GM19023 (cell line): ENCODE results near the gene CEP20.
"Not testable (repeated sequence)": the region's sequence is repeated elsewhere in the genome, so short reads cannot be mapped to it uniquely, and the experiment has no call there.

ENCODE experiments used
- ATAC-seq: cut with Tn5 transposase; IDR thresholded peaks from one replicate; pipeline ENCODE4 v1.9.1; 2021; ENCODE audit warnings: mild to moderate bottlenecking, moderate library complexity; ENCODE audit not compliant: unreplicated experiment

The CEP20 gene, protein sequence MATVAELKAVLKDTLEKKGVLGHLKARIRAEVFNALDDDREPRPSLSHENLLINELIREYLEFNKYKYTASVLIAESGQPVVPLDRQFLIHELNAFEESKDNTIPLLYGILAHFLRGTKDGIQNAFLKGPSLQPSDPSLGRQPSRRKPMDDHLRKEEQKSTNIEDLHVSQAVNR

DNA sequence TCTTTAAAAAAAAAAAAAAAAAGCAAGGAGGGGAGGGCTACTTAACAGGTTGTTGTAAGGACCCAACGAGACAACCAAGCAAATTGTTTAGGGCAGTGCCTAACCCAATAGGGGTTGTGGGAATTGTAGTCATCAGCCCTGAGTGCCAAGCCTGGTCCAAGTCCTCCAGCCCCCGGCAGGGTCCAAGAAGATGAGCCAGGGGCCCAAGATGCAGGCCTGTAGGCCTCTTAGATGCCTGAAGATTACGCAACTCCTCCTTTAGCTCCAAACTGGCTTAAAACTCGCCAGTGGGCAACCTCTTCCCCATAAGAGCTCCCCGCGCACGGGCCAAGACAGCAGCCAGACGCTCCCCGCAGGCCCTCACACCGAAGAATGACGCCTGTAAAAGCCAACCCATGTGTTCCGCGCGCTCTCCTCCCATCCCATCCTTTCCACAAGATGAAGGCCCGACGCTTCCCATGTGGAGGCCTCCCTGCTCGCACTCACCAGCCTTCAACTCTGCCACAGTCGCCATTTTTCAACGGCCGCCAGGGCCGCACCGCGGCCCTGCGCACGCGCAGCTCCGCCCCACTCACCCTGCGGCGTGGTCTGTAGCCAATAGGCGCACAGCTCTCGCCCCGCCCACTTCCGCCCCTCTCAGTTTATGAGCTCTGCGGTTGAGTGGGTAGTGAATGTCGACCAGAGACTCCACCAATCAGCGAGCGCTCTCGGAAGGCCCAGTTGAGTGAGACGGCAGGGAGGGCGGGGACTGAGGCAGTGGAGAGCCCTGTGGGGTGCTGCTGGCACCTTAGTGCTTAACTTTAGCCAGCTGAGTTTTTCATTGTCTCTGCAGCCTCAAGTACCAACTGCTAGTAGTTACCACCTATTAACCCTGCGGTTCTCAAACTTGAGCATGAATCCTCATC, at the start of gene CEP20:
CEP20 (minus strand) TSS at position 532 of the 905 bp plus-strand sequence; CDS start at position 514, 18 bp downstream.
- peak; percentile 94 for ATAC-seq

DNA sequence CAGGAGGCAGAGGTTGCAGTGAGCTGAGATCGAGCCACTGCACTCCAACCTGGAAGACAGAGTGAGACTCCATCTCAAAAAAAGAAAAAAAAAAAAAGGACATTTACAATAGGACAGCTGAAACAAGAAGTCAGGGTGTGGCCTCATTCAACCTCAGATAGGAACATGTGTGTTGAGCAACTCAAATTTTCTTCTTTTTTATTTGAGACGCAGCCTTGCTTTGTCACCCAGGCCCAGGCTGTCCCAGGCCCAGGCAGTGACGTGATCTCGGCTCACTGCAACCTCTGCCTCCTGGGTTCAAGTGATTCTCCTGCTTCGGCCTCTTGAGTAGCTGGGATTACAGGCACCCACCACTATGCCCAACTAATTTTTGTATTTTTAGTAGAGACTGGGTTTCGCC, 48.4 kb upstream of the CEP20 start:
- not testable (repeated sequence) for ATAC-seq

DNA sequence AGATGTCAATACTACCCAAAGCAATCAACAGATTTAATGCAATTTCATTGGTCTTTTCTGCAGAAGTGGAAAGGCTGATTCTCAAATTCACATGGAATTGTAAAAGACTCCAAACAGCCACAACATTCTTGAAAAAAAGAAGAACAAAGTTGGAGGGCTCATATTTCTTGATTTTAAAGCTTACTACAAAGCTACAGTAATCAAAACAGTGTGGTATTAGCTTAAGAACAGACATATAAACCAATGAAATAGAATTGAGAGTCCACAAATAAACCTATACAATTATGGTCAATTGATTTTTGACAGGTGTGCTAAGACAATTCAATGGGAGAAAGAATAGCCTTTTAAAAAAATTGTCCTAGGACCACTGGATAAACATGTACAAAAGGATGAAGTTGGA, 46.6 kb upstream of the CEP20 start:
- no peak for ATAC-seq

DNA sequence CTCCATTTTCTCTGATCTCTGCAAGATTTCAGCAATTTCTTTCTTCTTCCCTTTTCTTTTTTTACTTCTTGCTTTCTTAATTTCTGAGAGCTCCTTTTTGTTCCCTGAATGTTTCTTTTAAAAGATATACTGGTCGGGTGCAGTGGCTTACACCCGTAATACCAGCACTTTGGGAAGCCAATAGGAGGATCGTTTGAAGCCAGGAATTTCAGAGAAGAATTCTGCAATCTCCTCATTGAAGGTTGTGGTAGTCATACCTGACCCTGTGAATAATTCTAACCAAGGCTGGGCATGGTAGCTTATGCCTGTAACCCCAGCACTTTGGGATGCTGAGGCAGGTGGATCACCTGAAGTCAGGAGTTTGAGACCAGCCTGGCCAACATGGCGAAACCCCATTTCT, 45.4 kb upstream of the CEP20 start:
- no peak for ATAC-seq

DNA sequence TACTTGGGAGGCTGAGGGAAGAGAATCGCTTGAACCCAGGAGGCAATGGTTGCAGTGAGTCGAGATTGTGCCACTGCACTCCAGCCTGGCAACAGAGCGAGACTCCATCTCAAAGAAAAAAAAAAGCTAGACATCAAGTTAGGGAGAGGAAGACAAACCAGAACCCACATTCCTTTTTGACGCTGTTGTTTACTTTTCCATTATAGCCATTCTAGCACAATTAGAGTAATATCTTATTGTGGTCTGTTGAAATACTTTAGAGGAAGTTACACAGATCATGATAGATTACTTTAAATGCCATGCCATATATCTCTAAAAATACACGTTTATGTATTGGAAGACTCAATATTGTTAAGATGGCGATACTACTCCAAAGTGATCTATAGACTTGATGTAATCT, 44.5 kb upstream of the CEP20 start:
- no peak for ATAC-seq

DNA sequence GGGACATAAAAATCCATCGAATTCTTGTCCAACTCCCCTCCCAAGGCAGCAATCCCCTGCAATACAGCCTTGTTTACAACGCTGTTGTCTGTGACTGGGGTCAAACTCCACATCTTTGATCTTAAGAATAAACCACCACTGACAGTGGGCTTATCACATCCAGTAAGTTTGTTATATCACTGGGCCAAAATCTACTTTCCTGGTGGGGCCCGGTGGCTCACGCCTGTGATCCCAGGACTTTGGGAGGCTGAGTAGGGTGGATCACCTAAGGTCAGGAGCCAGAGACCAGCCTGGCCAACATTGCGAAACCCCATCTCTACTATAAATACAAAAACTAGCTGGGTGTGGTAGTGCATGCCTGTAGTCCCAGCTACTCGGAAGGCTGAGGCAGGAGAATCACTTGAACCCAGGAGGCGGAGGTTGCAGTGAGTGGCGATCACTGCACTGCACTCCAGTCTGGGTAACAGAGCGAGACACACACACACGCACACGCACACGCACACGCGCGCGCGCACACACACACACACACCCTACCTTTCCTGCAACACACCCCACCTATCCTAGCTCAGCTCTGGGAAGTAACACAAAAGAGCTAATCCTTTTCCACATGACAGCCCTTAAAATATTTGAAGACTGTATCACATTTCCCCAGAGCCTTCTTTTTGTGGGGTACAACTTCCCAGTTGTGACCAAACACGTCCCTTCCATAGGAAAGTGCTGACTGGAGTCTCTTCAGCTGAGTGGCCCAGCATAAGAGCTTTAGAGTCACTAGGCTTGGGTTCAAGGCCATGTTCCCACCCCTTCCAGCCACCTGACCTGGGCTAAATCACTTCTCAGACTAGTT, 40.1 kb upstream of the CEP20 start:
- ATAC-seq: no peak

DNA sequence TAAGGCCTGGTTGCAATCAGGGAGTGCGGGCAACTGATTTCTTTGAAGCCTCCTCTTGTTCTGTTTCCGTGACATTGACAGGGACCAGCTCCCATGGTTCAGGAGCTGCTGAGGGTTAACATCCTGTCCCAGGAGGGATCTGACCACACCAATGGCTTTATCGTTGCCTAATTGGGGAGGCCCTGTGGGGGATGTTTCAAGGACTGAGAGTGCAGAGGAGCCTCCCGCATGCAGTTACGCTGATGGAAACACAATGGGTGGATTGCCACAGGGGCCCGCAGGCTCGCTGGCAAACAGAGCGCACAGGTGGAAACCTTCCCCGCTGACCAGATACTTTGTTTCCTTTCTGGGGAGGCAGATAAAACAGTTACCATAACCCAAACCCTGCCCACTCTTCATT, 37.2 kb upstream of the CEP20 start:
- ATAC-seq: no peak

DNA sequence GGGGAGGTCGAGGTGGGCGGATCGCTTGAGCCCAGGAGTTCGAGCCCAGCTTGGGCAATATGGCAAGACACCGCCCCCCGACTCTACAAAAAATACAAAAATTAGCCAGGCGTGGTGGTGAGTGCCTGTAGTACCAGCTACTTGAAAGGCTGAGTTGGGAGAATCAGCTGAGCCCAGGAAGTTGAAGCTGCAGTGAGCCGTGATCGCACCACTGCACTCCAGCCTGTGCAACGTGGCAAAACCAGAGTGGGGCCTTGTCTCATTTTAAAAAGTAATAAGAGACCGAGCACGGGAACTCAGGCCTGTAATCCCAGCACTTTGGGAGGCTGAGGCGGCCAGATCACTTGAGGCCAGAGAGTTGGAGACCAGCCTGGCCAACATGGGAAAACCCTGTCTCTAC, 36.6 kb upstream of the CEP20 start:
- ATAC-seq: no peak

DNA sequence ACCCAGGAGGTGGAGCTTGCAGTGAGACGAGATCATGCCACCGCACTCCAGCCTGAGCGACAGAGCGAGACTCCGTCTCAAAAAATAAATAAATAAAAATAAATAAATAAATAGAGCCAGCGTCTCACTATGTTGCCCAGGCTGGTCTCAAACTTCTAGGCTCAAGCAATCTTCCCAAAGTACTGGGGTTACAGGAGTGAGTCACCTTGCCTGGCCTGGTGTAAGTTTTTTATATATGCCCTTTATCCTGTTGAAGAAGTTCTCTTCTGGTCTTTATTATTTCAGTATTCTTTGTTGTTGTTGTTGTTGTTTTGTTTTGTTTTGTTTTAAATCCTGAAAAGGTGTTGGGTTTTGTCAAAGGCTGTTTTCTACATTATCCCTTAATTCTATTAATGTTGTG, 30.9 kb upstream of the CEP20 start:
- no peak for ATAC-seq

DNA sequence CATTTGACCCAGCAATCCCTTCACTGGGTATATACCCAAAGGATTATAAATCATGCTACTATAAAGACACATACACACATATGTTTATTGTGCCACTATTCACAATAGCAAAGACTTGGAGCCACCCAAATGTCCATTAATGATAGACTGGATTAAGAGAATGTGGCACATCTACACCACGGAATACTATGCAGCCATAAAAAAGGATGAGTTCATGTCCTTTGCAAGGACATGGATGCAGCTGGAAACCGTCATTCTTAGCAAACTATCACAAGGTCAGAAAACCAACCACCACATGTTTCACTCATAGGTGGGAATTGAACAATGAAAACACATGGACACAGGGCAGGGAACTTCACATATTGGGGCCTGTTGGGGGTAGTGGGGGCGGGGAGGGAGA, 29.9 kb upstream of the CEP20 start:
- ATAC-seq: not testable (repeated sequence)

DNA sequence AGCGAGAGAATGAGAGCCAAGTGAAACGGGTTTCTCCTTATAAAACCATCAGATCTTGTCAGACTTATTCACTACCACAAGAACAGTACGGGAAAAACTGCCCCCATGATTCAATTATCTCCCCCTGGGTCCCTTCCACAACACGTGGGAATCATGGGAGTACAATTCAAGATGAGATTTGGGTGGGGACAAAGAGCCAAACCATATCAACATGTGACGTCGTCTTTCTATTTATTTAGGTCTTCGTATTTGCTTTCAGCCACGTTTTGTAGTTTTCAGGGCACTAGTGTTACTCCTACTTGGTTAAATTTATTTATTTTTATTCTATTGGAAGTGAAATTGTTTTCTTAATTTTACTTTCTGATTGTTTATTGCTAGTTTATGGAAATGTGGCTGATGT, 27.9 kb upstream of the CEP20 start:
- ATAC-seq: no peak

DNA sequence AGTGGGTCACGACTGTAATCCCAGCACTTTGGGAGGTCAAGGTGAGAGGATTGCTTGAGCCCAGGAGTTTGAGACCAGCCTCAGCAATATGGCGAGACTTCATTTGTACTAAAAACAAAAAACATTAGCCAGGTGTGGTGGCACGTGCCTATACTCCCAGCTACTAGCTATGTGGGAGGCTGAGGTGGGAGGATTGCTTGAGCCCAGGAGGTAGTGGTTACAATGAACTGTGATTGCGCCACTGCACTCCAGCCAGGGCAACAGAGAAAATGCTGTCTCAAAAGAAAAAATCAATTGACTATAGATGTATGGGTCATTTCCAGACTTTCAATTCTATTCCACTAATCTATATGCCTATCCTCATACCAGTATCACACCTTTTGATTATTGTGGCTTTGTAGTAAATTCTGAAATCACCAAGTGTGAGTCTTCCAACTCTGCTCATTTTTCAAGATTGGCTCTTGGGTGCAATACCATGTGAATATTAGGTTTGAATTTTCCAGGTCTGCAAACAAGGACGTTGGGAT, 27.2 kb upstream of the CEP20 start:
- ATAC-seq: no peak

DNA sequence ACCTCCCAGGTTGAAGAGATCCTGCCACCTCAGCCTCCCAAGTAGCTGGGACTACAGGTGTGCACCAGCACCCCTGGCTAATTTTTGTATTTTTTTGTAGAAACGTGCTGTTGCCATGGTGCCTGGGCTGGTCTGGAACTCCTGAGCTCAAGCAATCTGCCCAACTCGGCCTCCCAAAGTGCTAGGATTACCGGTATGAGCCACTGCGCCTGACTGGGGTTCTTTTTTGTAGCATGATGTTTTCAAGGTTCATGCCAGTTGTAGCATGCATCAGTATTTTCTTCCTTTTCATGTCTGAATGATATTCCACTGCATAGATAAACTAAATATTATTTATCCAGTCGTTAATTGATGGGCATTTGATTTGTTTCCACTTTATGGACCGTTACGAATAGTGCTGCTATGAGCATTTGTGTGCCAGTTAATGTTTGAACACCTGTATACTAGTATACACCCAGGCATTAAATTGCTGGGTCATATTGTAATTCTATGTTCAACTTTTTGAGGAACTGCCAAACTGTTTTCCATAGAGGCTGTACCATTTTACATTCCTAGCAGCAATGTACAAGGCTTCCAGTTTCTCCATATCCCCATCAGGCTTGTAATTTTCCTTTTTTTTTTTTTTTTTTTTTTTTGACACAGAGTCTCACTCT, 24.8 kb upstream of the CEP20 start:
- no peak for ATAC-seq

DNA sequence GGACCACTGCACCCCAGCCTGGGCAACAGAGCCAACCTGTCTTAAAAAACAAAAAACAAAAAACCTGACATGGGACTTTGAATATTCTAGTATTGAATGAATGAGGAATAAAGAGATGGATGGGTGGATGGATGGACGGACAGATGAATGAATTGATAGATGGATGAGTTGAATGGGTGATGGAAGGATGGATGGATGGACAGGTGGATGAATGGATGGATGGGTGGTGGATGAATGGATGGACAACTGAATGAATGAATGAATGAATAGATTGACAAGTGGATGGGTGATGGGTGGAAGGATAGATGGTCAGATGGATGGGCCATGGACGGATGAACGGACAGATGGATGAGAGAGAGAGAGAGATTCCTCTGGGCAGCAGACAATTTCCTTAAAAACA, 22.8 kb upstream of the CEP20 start:
- no peak for ATAC-seq

DNA sequence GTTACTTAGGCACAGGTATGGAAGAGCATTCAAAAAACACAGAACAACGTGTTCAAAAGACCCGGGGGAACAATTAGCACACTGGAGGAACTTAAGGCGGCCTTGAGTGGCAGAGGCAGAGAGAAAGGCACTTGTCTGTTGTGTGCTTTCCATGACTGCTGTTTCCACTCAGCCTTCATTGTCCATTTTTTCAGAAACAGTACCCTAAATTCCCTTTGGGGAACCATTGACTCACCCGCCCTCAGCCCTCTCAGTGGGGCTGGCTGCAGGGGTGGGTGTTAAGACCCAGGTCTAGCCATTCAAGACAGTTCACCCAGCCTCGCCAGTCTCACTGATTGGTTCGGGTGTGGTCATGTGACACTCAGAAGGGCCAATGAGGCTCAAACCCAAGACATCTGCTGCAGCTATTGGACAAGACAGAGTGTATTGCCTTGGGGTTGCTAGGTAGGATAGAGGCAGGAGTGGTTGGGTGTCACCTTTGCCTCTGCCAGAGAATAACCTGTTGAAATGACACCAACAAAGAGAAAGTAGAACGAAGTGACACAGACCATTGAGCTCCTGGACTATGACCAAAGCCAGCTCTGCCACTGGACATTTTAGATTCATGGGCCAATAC, 19.6 kb upstream of the CEP20 start:
- peak; percentile 99 for ATAC-seq

DNA sequence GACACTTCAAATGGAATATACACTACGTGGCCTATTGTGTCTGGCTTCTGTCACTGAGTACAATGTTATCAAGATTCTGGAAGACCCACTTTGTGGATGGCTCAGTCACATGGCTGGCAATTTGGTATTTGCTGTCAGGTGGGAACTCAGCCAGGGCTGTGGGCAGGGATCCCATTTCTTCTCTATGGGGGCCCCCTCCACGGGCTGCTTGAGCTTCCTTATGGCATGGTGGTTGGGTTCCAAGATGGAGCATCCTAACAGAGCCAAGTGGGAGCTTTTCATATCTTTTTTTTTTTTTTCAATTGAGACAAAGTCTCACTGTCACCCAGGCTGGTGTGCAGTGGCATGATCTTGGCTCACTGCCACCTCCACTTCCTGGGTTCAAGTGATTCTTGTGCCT, 18.0 kb upstream of the CEP20 start:
- no peak for ATAC-seq

DNA sequence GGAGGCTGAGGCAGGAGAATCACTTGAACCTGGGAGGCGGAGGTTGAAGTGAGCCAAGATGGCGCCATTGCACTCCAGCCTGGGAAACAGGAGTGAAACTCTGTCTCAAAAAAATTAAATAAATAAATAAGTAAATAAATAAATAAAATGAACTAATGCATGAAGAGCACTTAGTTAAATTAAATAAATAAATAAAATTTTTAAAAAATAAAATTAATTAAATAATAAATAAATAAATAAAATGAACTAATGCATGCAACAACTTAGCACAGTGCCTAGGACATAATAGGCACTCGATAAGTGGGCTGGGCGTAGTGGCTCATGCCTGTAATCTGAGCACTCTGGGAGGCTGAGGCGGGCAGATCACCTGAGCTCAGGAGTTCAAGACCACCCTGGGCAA, 15.6 kb upstream of the CEP20 start:
- ATAC-seq: no peak

DNA sequence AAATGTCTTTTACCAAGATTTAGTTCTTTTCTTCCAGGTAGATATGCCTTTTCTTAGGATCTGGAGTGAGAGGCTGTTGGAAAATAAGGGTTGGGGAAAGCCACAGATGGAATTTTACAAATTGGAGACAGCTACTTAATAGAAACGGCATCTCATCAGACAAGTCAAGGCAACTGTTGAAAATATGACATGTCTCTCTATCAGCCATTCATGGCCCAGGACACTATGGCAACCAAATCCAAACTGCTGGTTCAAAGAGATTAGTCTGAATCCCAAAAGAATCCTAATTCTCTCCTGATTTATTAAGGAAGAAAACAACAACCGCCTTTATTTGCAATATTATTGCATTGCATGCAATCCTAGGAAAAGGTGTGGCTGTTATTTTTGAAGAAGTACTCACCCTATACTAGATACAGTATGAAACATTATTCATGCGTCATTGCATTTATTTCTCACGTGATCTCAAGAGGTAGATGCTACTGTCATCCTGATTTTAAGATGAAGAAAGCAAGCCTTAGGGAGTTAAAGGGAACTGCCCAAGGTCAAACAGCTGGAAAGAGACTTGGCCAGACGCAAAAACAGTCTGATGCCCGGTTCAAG, 12.6 kb upstream of the CEP20 start:
- ATAC-seq: no peak

DNA sequence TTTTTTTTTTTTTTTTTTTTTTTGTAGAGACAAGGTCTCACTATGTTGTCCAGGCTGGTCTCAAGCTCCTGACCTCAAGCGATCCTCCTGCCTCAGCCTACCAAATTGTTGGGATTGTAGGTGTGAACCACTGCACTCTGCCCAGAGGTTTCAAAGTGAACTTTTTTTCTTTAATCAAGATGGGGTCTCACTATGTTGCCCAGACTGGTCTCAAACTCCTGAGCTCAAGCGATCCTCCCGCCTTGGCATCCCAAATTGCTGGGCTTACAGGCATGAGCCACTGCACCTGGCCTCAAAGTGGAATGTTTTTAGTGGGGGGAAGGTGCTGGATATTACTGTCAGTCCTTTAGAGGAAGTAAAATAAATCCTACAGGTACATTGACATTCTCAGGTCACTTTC, 12.0 kb upstream of the CEP20 start:
- ATAC-seq: no peak

DNA sequence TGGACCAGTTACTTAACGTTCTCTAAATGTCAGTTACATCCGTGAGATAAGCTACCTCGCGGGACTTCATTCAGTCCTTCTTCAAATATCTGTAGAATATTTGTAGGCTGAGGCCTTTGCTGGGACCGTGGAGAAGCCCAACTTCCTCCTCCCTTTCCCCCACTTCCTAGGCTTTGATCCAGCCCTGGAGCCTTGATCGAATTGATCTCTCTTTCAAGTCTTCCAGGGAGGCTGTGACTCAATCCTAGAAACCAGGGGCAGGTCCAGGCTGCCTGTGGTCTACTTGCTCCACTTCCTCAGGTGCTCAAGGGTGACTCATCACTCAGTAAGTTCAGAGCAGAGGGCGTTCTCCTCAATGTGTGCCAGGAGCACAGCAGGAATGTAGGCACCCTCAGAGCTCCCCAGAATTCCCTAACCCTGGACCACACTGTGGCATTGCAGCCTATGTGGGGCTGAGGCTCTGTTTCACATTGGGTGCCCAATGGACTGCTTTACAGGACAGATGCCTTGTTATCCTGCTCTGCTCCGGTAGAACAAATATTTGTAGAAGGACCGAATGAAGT, 11.2 kb upstream of the CEP20 start:
- ATAC-seq: peak; percentile 71
